ENCODE data around the gene C2orf68.
"Not testable (repeated sequence)": the region's sequence is repeated elsewhere in the genome, so short reads cannot be mapped to it uniquely, and the experiment has no call there.

Gene C2orf68

DNA sequence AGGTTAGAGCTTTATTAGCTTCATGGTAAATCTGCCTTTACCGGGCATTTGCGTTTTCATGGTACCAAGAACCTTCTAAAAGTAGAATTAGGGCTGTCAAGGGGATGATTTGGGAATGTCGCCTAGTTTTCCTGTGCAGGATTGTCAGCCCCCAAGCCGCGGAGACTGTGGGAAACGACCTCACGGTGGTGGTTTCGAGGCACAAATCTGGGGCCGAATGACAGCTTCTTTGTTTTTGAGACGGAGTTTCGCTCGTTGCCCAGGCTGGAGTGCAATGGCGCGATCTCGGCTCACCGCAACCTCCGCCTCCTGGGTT, 3.5 kb upstream of the C2orf68 start:
- 0 out of 2 replicates have a peak overlapping the region, but pooled peaks have one; percentile 46 for H3K27ac ChIP-seq
- no peaks in the 10 kb centered on the region for H3K9me3 ChIP-seq (ENCODE audit: low read depth, low read length)
- DNase-seq (ENCODE audit: low read depth, low spot score): no peak
- H3K36me3 ChIP-seq (ENCODE audit: insufficient read depth, low read length): peaks cover 25% of the 10 kb centered on the region
- no peak for TF ChIP-seq EZH2 (IDR thresholded peaks at IDR 0.05)
- no peak for TF ChIP-seq FOXP2 (optimal IDR thresholded peaks at IDR 0.05; ENCODE audit: control extremely low read depth, extremely low read length, insufficient read depth)
- no peak for TF ChIP-seq POLR2AphosphoS5 (IDR thresholded peaks at IDR 0.05; ENCODE audit: borderline replicate concordance, low read depth, low read length)
- H3K4me3 ChIP-seq: no peak overlapping the region
- no peak overlapping the region for H3K9ac ChIP-seq (ENCODE audit: insufficient read length)

GRCh38 chr2:85614757-85615156, 2.9 kb upstream of the C2orf68 start:
- H3K4me3 ChIP-seq; H3K9ac ChIP-seq (ENCODE audit: insufficient read length); DNase-seq (ENCODE audit: low read depth, low spot score): not testable (repeated sequence)

DNA sequence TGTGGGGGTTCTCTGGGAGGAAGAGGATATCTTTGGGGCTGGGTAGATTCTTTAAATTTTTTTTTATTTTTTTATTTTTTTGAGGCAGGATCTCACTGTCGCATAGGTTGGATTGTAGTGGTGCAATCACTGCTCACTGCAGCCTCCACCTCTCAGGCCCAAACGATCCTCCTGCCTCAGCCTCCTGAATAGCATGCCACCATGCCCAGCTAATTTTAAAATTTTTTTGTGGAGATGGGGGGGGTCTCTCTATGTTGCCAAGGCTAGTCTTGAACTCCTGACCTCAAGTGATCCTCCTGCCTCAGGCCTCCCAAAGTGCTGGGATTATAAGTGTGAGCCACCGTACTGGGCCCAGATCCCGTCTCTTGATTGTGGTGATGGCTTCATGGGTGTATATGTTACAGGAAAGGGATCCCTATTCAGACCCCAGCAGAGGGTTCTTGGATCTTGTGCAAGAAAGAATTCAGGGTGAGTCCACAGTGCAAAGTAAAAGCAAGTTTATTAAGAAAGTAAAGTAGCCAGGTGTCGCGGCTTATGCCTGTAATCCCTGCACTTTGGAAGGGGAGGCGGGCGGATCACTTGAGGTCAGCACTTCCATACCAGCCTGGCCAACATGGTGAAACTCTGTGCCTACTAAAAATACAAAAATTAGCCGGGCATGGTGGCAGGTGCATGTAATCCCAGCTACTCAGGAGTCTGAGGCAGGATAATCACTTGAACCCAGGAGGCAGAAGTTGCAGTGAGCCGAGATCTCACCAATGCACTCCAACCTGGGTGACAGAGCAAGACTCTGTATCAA, 2.0 kb upstream of the C2orf68 start:
- Histone ChIP-seq H3K36me3 (ENCODE audit: insufficient read depth, low read length) (peaks cover 19% of the 10 kb centered on the region), H3K4me3 (no peak overlapping the region), H3K27ac (no peak overlapping the region), H3K9me3 (ENCODE audit: low read depth, low read length) (no peaks in the 10 kb centered on the region), H3K9ac (ENCODE audit: insufficient read length) (no peak overlapping the region)
- TF ChIP-seq POLR2AphosphoS5 (IDR thresholded peaks at IDR 0.05; ENCODE audit: borderline replicate concordance, low read depth, low read length) (no peak), FOXP2 (optimal IDR thresholded peaks at IDR 0.05; ENCODE audit: control extremely low read depth, extremely low read length, insufficient read depth) (no peak), EZH2 (IDR thresholded peaks at IDR 0.05) (no peak)
- no peak for DNase-seq (ENCODE audit: low read depth, low spot score)

More at GRCh38 chr2:85614757-85615156, 2.9 kb upstream of the C2orf68 start:
- H3K27ac ChIP-seq; H3K9me3 ChIP-seq (ENCODE audit: low read depth, low read length): not testable (repeated sequence)
- peaks cover 21% of the 10 kb centered on the region for H3K36me3 ChIP-seq (ENCODE audit: insufficient read depth, low read length)

DNA sequence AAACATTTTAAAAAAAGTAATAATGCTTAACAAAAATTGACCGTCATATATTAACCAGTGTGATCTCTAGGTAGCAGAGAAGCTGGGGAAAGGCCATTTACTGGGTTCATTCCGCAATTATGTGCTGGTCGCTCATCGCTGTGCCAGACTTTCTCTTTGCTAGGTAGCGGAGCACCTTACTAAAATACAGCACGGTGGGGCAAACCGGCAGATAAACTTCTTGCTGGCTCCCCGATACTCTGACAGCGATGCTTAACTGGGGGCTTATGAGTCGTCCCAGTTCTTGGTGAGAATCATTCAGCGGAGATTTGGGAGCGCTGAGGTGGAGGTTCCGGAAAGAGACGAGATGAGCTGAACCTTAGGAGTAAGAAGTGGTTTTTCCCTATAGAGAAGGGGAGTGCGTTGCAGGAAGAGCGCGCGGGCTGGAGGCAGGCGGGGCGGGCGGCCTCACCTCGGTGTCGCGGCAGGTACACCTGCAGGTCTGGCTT, 605 bp downstream of the C2orf68 start:
- DNase-seq (ENCODE audit: low read depth, low spot score): no peak
- H3K27ac ChIP-seq: no peak overlapping the region

GRCh38 chr2:85607268-85608215, 4.3 kb downstream of the C2orf68 start:
- Histone ChIP-seq H3K4me3 (no peak overlapping the region), H3K9ac (ENCODE audit: insufficient read length) (no peak overlapping the region), H3K36me3 (ENCODE audit: insufficient read depth, low read length) (peaks cover 20% of the 10 kb centered on the region), H3K27ac (peak overlapping the region; percentile 83), H3K9me3 (ENCODE audit: low read depth, low read length) (no peaks in the 10 kb centered on the region)
- TF ChIP-seq FOXP2 (optimal IDR thresholded peaks at IDR 0.05; ENCODE audit: control extremely low read depth, extremely low read length, insufficient read depth) (no peak), POLR2AphosphoS5 (IDR thresholded peaks at IDR 0.05; ENCODE audit: borderline replicate concordance, low read depth, low read length) (no peak), EZH2 (IDR thresholded peaks at IDR 0.05) (no peak)
- DNase-seq (ENCODE audit: low read depth, low spot score): no peak

More for the DNA sequence above, 605 bp downstream of the C2orf68 start:
- H3K36me3 ChIP-seq (ENCODE audit: insufficient read depth, low read length): peaks cover 20% of the 10 kb centered on the region
- TF ChIP-seq POLR2AphosphoS5 (IDR thresholded peaks at IDR 0.05; ENCODE audit: borderline replicate concordance, low read depth, low read length) (no peak), FOXP2 (optimal IDR thresholded peaks at IDR 0.05; ENCODE audit: control extremely low read depth, extremely low read length, insufficient read depth) (no peak), EZH2 (IDR thresholded peaks at IDR 0.05) (no peak)
- peak overlapping the region; percentile 93 for H3K4me3 ChIP-seq
- H3K9me3 ChIP-seq (ENCODE audit: low read depth, low read length): no peaks in the 10 kb centered on the region
- H3K9ac ChIP-seq (ENCODE audit: insufficient read length): peak overlapping the region; percentile 86

DNA sequence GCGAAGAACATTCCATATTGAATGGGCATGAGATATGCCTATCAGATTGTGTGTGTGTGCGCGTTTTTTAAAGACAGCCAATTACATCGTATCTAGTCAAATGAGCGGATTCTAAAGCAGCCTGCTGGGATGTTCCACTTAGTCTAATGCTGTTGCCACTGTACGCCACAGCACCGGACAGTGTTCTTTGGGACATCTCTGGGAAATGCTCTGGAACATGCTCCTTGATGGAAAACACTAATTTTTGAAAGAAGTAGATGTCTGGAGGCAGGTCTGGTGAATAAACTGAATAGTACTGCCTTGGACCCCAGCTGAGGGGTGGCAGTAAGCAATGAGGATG, 5.8 kb downstream of the C2orf68 start:
- Histone ChIP-seq H3K4me3 (peak overlapping the region; percentile 40), H3K9me3 (ENCODE audit: low read depth, low read length) (no peaks in the 10 kb centered on the region), H3K9ac (ENCODE audit: insufficient read length) (no peak overlapping the region), H3K36me3 (ENCODE audit: insufficient read depth, low read length) (peaks cover 20% of the 10 kb centered on the region), H3K27ac (peak overlapping the region; percentile 83)
- no peak for DNase-seq (ENCODE audit: low read depth, low spot score)
- no peak; the same call in 1 of the 2 replicates for TF ChIP-seq POLR2AphosphoS5 (IDR thresholded peaks at IDR 0.05; ENCODE audit: borderline replicate concordance, low read depth, low read length)
- no peak for TF ChIP-seq EZH2 (IDR thresholded peaks at IDR 0.05)
- TF ChIP-seq FOXP2 (optimal IDR thresholded peaks at IDR 0.05; ENCODE audit: control extremely low read depth, extremely low read length, insufficient read depth): no peak

DNA sequence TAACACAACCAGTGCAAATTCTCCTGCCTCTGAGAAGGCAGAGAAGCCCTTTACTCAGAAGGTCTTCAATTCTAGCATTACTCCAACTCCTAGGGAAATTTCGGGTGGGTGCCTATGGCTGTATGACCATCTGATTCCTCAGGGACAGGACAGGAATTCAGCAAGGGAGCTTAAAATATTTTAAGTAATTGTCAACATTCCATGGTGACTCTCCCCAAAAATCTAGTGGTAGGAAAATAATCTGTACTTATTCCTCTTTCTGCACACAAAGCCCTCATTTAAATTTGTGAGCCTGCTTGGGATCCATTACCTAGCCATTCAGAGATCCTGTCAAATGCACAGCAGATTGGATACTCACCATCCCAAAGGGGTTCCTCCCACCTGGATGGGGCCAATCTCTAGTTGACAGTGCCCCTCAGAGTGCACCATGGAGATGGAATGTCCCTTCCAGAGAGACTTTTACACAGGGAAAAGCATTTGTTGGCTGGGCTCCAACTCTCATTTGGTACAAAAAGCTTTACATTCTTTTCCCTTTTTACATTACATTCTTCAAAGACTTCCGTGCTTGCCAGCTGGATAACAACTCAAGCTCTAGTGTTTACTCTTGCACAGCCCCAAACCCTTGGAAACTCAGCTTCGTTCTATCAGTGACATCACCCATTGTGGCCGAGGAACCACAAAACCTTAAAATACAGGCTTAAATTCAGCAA, 6.3 kb downstream of the C2orf68 start:
- Histone ChIP-seq H3K36me3 (ENCODE audit: insufficient read depth, low read length) (peaks cover 20% of the 10 kb centered on the region), H3K9me3 (ENCODE audit: low read depth, low read length) (no peaks in the 10 kb centered on the region), H3K27ac (peak overlapping the region; percentile 83), H3K9ac (ENCODE audit: insufficient read length) (no peak overlapping the region), H3K4me3 (peak overlapping the region; percentile 40)
- TF ChIP-seq POLR2AphosphoS5 (IDR thresholded peaks at IDR 0.05; ENCODE audit: borderline replicate concordance, low read depth, low read length) (no peak; the same call in 1 of the 2 replicates), EZH2 (IDR thresholded peaks at IDR 0.05) (no peak), FOXP2 (optimal IDR thresholded peaks at IDR 0.05; ENCODE audit: control extremely low read depth, extremely low read length, insufficient read depth) (no peak)
- DNase-seq (ENCODE audit: low read depth, low spot score): peak; percentile 39

All from SK-N-MC (cell line).